Measurements from ENCODE around the gene PIEZO1.

The PIEZO1 gene

DNA sequence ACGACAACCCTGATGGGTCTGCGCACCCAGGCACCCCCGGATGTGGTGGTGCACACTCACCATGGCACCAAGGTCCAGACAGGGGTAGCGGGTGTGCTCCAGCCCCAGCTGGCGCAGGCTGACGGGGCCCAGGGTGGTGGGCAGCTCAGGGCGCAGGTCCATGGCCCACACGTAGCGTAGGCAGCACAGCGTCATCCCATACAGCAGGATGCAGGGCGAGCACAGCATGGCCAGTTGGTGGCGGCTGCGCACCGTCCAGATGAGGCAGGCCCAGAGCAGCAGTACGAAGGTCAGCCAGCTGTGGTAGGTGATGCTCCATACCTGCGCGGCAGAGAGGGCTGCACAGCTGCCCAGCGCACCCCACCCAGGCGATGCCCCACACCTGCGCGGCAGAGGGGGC is 48.9 kb downstream of the PIEZO1 start:
- DNase-seq (ENCODE audit: low read depth), result no peak

DNA sequence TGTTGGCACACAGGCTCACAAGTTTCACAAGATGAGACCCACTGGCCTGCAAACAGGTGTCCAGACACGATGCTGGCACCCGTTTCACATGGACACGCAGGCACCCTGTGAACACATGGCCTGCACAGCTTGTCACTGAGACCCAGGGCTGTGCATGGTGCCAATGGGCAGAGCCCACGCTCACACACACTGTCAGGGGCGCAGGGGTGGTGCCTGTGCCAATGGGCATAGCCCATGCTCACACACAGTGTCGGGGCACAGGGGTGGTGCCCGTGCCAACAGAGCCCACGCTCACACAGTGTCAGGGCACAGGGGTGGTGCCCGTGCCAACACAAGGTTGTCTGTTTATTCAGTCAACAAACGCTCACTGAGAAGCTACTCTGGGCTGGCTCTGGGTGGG is 49.4 kb downstream of the PIEZO1 start:
- DNase-seq (ENCODE audit: low read depth), result no peak

DNA sequence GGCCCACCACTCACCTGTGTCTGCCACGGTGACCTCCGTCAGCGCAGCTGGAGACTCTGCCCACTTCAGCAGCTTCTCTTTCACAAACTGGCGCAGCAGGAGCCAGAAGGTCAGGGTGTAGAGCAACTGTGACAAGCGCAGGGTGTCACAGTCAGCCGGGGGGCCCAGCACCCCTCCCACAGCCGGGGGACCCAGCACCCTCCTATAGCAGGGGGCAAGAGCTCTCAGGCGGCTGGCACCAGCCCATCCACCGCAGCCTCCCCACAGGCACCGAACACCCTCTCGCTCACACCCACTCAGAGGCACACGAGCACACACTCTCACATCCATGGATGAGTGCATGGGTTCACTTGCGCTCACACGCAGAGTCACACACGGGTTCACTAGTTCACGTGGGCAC is 49.9 kb downstream of the PIEZO1 start:
- no peak for DNase-seq (ENCODE audit: low read depth)

DNA sequence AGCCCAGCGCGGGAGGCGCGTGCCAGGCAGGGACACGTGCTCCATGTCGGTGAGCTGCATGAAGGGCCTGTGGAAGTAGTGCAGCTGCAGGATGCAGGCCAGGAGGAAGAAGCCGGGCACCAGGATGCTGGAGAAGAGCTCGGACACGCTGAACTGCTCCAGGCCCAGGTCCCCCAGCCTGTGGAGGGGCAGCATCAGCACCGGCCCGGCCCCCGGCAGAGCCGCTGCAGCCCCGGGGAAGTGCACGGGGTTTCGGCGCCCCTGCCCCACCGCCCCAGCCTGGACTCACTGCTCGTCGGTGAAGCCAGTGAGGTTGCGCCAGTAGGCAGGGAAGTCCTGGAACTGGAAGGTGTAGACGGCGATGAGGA is 50.7 kb downstream of the PIEZO1 start:
- no peak for DNase-seq (ENCODE audit: low read depth)

DNA sequence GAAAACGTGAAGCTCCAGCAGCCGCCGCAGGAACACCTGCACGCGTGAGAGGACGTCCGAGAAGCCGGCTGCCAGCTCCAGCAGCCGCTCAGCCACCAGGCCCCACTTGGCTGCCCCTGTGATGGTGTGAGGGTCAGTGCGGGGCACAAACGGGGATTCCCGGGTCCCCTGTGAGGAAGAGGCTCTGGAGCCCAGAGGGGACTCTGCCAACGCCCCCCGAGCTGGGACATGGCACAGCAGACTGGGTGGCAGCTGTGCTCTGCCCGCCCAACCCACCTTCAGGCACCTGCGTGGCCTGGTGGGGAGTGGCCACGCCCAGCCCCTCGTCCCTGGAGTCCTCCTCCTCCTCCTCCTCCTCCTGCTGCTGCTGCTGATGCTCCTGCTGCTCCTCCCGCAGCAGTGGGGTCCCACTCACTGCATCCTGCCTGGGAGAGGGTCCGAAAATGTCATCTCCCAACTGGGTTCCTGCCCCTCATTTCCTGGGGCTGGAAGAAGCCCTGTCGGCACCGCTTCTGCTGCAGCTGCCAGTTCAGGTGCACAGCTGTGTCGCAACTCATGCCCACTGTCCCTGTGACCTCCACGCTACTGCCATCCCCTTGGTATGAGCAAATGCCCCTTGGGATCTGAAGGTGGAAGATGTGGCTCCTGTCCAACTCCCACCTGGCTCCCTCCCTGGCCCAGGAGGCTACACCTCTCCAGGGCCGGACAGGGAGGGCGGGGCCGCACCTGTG is 51.2 kb downstream of the PIEZO1 start:
- DNase-seq (ENCODE audit: low read depth), result no peak

DNA sequence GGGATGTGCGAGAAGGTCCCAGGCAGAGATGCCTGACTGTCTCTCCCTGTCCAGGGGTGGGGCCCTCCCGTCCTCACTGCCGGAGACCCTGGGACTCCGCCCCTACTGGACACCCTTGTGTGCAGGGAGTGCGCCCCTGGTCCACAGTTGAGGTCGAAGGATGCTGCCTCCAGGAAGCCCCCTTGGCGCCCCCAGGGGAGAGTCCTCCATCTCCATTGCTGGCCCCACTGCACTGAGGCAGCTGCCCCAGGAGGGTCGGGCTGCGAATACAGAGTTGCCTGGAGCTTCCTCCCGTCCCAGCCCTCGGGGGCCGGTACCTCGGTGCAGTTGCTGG is 52.1 kb downstream of the PIEZO1 start:
- no peak for DNase-seq (ENCODE audit: low read depth)

DNA sequence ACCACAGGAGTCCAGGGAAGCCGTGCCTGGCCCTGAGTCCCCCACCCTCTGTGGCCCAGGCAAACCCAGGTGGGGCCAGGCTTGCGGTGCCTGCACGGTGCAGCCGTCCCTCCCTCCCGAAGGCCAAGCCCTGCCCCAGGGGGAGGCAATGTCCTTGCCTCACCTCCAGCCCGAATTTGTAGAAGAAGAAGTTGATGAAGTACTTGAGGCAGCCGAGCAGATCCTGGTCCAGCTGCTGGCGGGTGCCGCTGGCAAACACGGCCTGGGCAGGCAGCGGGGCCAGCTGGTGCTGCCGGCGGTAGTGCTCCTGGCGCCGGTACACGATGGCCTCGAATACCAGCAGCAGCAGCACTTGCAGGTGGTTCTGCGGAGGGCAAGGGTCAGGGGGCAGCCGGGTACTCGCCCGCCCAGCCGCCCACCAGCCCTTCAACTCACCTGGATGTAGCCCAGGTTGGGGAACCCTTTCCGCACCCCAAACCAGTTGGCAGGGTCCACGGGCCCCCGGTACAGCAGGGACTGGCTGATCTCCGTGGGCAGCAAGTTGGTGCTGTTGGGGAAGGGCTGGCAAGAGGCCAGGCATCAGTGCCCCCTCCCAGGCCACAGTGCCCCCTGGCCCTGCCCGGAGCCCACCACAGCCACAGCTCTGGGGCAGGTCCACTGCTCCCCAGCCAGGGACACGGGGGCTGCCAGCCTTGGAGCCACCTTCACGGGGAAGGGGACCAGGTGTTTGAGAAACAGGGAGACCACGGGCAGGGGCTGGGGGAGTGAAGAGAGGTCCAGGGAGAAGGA is 52.7 kb downstream of the PIEZO1 start:
- DNase-seq (ENCODE audit: low read depth), result no peak

DNA sequence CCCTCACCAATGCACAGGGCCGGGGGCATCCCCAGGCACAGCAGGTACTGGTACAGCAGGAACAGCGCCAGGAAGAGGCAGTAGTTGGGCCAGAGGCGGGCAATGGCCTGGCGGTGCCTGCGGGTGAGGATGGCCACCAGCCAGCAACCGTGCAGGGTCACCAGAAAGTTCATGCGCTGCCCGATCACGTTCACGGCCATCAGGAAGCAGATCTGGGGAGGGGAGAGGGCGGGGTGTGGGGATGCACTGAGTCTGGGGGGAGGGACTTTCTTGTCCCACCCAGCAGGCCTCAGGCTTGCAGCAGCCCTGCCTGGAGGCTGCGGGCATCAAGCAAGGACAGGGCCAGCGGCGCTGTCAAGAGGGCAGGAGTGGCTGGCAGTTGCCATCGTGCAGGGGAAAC is 53.3 kb downstream of the PIEZO1 start:
- DNase-seq (ENCODE audit: low read depth), result no peak

DNA sequence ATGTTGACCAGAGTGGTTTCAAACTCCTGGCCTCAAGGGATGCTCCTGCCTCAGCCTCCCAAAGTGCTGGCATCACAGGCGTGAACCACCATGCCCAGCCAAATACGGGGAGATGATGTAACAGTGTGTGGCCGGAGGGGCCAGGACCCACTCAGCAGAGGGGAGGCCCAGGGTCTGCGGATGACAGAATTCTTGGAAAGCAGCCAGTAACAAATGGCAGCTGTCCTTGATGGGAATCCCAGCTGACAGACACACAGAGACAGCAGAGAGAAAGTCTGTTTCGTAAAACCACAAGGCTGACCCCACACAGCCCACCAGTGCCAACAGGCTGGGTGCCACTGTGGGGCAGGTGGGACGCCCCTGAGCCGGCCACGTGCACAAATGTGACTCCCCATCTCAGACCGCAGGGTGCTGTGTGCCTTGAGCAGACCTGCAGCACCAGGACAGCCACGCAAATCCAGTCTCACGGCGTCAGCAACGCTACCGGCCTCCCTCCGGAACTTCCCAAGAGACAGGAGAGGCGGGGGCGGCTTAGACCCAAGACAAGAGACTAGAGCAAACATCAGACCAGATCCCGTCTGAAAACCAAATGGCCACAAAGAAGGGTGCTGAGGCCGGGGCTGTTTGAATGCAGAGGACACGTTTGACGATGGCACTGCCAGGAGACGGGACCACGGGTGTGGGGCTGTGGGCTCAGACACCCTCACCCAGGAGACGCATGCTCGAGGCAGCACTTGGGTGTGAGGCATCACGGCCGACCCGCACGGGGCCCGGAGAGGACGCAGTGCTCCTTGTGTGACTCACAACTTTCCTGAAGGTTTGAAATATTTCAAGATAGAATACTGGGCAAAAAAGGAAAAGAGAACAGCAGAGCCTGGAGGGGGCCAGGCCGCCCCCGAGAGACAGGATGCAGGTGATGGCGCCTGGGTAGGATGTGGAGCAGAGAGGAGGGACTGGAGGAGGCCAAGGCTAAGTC is 54.1 kb downstream of the PIEZO1 start:
- DNase-seq (ENCODE audit: low read depth), result no peak

DNA sequence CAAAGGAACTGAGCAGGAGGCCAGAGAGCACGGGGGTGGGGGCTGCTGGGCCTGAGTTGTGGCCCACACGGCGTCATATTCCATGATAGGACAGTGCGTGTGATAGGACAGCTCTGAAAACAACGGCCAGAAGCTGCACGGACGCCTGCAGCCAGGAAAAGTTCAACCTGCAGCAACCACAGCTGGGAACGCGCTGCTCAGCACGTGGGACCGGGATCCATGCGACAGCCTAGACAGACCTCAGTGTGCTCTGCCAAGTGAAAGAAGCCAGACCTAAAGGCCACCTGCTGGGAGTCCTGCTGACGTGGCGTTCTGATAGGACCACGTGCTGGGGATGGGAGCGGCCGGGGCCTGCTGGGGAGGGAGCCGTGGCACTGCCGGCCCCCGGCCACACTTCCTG is 57.1 kb downstream of the PIEZO1 start:
- no peak for DNase-seq (ENCODE audit: low read depth)

DNA sequence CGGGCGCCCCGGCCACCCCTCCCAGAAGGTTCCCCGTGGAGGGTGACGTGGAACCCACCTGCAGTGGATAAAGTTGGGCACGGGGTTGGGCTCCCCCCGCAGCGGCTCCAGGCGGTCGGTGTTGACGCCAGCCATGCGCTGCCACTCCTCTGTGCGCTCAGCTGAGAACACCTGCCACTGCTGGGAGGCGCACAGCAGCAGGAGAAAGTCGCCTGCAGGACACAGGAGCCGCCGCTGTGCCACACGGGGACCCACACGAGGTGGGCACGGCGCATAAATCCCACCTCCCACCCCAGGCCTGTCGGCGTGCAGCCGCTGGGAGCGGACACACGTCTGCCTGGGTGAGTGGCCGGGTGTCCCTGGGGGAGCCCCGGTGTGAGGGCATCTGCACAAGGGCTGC is 58.0 kb downstream of the PIEZO1 start:
- no peak for DNase-seq (ENCODE audit: low read depth)

DNA sequence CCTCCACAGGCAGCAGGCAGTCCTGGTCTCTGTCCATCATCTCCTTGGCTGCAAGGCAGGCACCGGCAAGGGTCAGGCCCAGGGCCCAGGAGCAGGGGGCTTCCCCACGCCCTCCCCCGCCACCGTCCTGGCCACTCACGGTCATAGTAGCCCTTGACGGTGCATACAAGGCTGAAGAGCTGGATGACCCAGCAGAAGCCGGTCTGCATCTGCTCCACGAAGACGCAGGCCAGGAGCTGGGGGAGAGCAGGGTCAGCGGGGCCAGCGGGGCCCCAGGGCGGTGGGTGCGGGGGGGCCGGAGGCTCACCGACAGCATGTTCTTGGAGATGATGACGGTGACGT is 58.6 kb downstream of the PIEZO1 start:
- DNase-seq (ENCODE audit: low read depth), result no peak

DNA sequence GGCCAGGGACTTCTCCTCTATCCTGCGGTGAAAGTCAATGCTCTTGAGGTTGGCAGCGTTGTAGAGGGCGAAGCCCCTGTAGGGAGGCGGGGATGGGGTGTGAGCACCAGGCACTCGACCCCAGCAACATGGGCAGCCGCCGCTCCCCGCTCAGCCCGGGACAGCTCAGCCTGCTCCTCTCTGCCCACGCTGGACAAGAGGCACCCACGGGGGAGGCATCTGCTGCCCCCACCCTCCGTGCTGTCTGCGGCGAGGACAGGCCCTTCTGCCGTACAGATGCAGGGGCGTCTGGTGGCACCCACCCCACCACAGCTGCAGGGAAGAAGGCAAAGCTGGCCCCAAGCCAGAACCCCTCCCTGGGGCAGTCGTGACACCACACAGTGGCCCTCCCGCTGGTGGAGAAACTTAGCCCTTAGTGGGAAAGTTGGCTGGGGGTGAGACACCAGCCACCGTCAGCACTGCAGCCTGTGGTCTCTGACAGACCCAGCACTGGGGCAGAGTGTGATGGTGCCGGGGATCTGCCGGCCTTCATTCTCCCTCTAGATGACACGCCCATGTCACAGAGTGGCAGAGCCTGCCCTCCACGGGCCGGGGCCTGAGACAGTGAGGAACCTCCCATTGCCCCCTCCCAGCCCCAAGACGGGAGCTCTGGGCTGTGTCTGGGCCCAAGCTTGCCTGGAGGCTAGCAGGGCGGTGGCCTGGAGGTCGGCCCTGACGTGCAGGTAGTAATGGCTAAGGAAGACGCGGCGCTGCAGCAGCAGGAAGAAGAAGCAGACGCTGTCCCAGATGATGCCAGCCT is 59.2 kb downstream of the PIEZO1 start:
- no peak for DNase-seq (ENCODE audit: low read depth)

DNA sequence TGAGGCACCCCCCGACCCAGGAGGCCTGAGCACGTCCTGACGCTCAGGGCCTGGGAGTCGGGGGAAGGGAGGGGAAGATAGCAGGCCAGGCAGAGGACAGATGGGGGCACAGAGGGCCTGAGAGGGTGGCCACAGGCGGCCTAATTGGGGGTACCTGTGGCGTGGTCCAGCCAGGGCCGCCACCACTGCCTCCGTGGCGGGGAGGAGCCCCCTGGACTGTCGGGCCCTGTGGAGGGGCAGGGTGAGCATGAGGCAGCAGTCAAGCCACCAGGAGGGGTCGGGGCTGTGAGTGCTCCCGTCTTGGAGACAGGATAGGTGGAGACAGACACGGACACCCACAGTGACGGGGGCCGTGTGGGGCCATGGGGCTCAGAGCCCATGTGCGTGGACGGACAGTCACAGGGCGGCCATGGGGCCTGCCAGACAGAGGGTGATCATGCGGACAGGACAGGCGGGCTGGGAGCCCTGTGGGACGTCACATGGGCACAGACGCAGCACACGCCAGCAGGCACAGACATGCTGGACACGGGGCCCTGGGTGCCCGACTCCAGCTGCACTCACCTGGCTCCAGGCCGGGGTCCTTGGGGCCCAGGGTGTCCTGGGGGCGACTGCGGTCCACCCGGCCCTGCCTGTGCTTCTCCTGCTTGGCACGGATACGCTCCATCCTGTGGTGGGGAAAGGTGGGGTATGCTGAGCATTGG is 60.0 kb downstream of the PIEZO1 start:
- no peak for DNase-seq (ENCODE audit: low read depth)

DNA sequence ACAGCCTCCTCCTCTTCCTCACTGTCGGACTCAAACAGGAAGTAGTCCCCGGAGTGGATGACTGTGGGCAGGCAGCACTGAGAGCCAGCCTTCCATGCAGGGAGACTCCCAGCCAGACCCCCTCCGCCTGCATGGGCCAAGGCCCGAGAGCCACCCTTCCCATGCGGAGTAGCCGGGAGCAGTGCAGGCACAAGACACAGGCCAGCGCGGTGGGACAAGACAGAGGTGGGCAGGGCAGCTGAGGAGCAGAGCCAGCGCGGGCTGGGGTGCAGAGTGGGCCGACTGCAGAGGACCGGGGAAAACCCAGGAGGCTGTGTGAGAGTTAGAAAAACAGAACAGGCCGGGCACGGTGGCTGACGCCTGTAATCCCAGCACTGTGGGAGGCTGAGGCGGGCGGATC is 61.1 kb downstream of the PIEZO1 start:
- DNase-seq (ENCODE audit: low read depth), result no peak

DNA sequence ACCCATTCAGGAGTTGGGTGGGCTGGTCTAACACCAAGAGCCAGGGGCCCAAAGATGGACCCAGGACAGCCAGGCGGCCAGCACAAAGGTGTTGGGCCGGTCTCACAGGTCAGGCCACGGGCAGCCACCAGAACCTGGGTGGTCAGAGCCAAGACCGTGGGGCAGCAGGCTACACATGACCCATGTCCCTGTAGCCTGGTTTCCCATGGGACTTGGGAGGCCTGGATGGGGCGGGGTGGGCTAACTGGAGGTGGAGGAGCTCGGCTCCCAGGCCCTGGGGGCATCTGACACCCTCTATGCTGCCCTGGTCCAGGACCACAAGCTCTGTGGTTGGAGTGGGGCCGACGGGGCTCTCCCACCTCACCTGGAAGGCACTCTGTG is 61.5 kb downstream of the PIEZO1 start:
- no peak for DNase-seq (ENCODE audit: low read depth)

DNA sequence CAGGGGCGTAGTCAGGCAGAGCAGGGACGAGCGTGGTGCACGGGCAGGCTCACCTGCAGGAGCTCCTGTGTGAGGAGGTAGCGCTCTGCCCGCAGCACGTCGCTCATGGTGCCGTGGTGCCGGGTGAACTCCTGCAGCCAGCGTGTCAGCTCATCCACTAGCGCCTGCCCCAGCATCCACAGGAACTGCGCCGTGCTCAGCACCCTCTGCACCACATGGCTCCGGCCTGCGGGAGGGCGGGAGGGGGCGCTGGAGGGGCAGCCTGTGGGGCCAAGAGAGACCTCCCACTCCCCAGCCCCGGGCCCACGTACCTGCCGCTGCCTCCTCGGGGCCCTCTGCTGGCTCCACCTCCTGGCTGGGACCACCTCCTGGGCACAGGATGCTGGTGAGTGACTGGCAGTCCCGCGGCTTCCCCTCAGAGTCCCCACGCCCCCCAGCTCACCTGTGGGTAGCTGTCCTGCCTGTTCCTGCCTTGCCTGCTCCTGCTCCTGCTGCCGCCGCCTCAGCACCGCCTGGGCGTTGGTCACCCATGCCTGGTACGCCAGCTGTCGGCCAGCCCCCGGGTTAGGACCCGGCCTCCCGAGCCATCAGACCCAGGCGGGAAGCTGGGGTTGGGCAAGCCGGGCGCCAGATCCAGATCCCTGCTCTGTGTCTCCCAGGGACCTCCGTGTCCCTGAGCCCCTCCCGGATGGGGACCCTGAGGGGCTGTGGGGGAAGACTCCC is 62.1 kb downstream of the PIEZO1 start:
- DNase-seq (ENCODE audit: low read depth), result no peak

DNA sequence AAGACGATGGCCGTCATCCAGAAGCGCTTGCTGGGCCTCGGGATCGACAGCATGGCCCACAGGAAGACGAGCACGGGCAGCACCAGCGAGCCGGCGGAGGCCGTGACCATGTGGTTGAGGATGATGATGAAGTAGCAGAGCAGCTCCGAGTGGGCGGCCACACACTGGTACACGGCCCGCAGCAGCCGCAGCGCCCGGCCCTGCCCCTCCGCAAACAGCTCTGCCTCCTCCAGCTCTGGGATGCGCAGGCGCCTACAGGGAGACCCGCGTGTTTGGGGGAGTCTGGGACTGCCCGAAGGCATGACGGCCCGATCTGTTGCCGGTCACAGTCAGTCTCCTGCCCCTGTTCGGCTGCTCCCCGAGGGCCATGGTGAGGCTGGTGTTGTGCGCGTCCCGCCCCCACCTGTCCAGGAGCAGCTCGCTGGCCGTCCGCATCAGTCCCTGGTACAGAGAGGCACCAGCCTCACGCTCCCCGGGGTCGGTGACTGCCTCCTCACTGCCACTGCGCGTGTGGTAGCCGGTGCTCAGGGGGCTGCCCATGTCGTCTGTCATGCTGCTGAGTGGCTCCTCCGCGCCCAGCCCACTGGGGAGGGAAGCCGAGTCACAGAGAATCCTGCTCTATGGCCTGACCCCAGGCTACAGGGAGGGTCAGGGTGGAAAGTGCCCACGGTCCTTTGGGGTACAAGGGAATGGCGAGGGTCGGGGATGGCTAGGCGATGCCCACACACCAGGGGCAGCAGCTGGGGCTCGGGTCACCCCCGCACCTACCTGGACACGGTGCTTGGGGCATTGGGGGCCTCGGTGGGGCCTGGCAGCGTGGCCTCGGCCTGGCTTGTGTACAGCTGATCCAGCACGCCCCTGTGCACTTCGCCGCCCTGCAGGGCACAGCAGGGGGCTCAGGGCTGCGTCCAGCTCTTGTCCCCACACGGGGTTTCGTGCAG is 62.9 kb downstream of the PIEZO1 start:
- no peak for DNase-seq (ENCODE audit: low read depth)

DNA sequence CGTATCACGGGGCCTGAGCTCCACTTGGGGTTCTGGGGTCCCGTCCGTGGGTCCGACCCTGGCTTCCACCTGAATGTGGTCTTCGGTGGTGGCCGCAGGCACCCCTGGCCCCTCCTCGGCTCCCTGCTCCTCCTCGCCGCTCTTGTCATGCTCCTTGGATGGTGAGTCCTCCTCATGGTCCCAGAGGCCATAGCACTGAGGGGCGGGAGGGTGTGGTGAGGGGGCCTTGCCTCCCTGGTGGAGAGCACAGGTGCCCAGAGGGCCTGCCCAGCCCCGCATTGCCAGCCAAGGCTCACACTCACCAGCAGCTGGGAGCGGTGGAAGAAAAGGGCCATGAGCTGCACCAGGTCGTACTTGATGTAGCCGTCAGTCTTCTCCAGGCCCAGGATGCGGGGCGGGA is 63.8 kb downstream of the PIEZO1 start:
- DNase-seq (ENCODE audit: low read depth), result no peak

Measured in activated T-helper 1 cell treated with Interleukin-2 at 50 U/mL for 16 hours (primary cell).